SK-N-SH treated with all-trans-retinoic acid at 6 μM for 48 hours (cell line): ENCODE measurements around the gene MYH1.

ENCODE experiments used
- ZFP30 ChIP-seq: fragments of 450-650 bp; formaldehyde crosslinking; IDR thresholded peaks from 2 replicates; pipeline ENCODE4 v1.5.0; 2022; ENCODE audit warnings: mild to moderate bottlenecking, moderate library complexity
- TF ChIP-seq, protein P1 (sequence below): fragments of 250-450 bp; sonication (Bioruptor Pico); IDR thresholded peaks from 2 replicates; pipeline ENCODE4 v1.5.1; 2020; ENCODE audit warnings: low read depth, mild to moderate bottlenecking, moderate library complexity
- TF ChIP-seq, protein P2 (sequence below): fragments of 250-450 bp; sonication (Bioruptor Pico); IDR thresholded peaks from 2 replicates; pipeline ENCODE4 v1.8.0; 2020; ENCODE audit warnings: mild to moderate bottlenecking, moderate library complexity, borderline replicate concordance

DNA sequence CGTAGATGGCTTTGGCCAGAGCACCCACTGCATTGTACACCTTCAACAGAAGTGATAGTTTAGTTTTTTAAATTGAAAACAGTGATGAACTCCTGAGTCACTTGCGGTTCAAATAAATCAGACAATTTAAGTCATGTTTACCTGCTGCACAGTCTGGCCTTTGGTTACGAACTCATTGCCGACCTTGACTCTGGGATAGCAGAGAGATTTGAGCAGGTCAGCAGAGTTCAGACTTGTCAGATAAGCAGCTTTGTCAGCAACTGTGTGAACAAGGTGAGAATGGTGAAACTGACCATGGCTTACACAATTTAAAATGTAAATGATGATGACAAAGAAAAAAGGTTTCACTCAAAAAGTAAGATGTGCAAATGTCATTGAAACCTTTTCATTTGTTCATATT lies 58.3 kb downstream of the MYH1 start:
- TF ChIP-seq ZFP30: no peak
- TF ChIP-seq, protein P1, sequence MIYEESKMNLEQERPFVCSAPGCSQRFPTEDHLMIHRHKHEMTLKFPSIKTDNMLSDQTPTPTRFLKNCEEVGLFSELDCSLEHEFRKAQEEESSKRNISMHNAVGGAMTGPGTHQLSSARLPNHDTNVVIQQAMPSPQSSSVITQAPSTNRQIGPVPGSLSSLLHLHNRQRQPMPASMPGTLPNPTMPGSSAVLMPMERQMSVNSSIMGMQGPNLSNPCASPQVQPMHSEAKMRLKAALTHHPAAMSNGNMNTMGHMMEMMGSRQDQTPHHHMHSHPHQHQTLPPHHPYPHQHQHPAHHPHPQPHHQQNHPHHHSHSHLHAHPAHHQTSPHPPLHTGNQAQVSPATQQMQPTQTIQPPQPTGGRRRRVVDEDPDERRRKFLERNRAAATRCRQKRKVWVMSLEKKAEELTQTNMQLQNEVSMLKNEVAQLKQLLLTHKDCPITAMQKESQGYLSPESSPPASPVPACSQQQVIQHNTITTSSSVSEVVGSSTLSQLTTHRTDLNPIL (CRISPR knock-in tag): no peak
- TF ChIP-seq, protein P2, sequence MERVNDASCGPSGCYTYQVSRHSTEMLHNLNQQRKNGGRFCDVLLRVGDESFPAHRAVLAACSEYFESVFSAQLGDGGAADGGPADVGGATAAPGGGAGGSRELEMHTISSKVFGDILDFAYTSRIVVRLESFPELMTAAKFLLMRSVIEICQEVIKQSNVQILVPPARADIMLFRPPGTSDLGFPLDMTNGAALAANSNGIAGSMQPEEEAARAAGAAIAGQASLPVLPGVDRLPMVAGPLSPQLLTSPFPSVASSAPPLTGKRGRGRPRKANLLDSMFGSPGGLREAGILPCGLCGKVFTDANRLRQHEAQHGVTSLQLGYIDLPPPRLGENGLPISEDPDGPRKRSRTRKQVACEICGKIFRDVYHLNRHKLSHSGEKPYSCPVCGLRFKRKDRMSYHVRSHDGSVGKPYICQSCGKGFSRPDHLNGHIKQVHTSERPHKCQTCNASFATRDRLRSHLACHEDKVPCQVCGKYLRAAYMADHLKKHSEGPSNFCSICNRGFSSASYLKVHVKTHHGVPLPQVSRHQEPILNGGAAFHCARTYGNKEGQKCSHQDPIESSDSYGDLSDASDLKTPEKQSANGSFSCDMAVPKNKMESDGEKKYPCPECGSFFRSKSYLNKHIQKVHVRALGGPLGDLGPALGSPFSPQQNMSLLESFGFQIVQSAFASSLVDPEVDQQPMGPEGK (CRISPR knock-in tag): no peak
